T1000 (cell line): Measurements from ENCODE around the gene CD48.
"Not testable (repeated sequence)": the region's sequence is repeated elsewhere in the genome, so short reads cannot be mapped to it uniquely, and the experiment has no call there.

ENCODE experiments used
- DNase-seq: peaks from one replicate; lab custom pipeline; 2025; ENCODE audit warnings: mixed read lengths; lab: John Stamatoyannopoulos, UW

Gene CD48

DNA sequence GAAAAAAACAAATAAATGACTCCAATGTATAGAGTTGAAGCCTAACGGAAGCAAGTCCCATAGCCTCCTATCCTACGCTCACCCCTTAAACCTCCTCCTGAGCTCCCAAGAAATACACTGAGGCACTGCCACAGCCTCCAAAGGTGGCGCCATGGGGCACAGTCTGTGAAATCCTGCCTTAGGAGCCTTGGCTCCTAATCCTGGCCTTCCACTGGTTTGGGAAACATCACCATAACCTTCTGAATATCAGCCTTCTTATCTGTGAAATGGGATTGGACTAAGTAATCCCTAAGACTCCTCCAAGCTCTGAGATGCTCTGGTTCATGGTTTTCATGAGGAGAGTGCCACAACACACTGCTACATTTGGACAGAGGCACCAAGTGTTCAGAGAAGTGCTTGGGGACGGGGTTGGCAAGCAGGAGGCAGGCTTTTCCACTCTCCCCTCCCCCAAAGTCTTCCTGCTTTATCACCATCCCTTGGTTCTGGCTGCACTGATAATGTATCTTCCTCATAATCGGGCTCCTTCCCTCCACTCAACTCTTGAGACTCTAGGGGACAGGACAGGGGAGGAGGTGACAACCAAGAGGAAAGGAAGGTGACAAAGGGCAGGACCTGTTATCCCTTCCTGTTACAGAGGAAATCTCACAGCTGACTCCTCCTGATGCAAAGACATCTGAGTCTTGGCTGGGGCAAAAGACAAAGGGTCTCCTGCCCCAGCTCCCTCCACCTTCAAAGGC, 30.2 kb upstream of the CD48 start:
- DNase-seq, result no peak

DNA sequence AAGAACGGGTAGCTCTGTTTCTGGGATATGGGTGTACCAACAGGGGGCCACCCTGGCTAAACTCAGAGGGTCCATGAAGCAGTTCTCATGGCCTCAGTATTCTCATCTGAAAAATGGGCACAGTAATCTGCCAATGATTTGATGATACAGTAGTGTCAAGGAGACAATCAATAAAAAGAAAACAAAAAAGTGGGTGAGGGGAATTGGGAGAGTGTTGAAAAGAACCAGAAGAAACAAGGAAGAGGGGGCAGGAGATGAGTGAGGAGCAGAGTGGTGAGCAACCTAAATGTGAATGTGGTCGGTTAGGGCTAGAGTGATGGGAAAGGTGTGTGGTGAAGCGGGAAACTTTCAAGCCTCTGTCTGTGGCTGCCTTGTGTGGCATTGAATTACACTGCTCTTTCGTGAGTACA, 29.5 kb upstream of the CD48 start:
- no peak for DNase-seq

DNA sequence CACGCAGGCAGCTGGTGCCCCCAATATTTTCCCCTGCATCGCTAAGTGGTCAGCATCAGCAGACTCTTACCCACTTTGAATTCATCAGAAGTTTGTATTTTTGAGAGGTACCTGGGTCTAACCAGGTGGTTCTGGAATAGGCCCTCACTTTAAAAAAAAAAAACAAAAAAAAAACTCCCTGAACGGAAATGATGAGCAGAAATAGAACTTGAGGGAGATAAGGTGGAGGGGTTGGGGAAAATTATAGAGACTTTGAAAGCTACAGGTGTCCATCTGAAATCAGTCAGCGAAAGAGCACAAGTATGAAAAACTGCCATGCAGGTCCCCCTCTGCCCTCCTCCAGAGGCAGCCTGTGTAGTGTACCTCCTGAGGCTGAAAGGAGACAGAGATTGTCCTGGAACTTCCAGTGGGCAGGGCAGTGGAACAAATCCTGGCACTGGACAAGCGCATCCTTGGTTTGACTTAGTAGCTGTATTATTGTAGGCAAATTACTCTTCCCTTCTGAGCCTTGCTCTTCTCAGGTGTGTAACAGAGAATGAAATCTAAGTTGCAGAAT, 28.6 kb upstream of the CD48 start:
- no peak for DNase-seq

DNA sequence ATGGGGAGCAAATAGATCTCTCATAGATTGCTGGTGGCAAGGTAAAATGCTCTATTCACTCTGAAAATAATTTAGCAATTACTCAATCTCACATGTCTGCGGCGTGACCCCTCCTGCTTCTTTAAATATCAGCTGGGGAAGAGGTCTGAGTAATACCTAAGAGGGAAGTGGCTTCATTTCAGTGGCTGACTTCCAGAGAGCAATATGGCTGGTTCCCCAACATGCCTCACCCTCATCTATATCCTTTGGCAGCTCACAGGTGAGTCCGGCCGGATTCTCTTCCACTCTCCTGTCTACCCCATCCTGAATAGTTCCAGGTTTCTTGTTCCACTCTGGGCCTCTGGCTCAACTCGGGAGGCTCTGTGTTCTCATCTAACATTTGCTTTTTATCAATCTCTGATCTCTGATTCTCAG, 27.5 kb upstream of the CD48 start, which contains the start of gene SLAMF7:
TSS of gene SLAMF7 (plus strand) at position 150 of the 414 bp plus-strand sequence. CDS start at position 205, 55 bp downstream.
- no peak for DNase-seq

DNA sequence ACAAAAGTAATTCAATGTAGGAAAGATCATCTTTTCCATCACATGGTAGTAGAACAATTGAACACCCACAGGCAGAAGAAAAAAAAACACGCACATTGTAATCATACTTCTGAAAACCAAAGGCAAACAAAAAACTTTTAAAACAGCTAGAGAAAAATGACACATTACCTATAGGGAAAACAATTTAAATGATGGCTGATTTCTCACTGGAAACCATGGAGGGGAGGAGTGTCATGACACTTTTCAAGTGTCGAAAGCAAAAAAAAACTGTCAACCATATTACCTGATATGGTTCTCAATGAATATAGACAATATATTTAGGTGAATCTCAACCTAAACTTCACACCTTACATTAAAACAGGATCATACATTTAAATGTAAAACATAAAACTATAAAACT, 26.6 kb upstream of the CD48 start:
- DNase-seq, result no peak

DNA sequence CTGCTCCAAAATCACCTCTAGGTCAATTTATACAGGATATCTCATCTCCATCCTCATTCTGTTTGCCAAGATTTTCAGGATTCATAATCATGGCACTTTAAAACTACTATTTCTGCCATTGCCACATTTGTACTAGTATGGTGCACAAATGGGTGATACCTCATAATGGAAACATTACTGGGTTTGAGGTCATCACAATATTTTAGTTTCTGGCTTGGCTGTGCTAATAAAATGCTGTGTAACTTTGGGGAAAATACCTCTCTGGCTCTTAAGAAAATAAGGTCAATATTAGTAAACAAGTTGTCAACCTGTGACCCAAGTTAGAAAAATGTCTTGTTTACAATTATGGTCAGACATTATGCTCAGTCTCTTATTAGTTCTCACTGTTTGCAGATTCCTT, 22.7 kb upstream of the CD48 start:
- no peak for DNase-seq

DNA sequence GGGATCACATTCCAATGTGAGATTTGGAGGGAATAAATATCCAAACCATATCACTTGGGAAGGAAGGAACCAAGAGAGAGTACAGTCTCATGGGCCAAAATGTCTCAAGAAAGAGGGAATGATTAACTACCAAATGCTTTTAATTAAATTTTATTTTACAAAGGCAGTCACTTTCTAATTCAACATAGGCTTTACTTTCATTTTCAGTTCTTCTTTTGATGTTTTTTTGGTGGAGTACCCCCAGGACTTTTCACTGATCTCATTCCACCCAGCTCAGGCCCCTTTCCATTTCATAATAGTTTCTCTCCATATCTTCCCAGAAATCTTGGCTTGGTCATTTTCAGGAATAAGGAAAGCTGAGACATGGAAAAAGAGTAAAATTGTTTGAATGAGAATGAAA, 22.3 kb upstream of the CD48 start:
- no peak for DNase-seq

DNA sequence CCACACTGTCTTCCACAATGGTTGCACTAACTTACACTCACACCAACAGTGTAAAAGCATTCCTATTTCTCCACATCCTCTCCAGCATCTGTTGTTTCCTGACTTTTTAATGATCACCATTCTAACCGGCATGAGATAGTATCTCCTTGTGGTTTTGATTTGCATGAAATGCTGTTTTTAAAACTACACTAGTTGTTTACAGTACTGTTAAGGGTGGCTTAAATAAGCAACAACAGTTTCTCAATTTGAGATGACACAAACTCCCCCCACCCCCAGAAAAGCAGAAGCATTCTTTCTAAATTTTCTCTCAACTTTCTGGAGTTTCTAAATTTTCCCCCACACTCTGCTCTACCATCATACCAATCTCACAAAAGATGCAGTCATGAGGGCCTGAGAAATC, 20.4 kb upstream of the CD48 start:
- no peak for DNase-seq

DNA sequence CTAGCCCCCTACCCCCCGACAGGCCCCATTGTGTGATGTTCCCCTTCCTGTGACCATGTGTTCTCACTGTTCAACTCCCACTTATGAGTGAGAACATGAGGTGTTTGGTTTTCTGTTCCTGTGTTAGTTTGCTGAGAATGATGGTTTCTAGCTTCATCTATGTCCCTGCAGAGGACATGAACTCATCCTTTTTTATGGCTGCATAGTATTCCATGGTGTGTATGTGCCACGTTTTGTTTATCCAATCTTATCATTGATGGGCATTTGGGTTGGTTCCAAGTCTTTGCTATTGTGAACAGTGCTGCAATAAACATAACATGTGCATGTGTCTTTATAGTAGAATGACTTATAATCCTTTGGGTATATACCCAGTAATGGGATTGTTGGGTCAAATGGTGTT, 19.9 kb upstream of the CD48 start:
- DNase-seq, result not testable (repeated sequence)

DNA sequence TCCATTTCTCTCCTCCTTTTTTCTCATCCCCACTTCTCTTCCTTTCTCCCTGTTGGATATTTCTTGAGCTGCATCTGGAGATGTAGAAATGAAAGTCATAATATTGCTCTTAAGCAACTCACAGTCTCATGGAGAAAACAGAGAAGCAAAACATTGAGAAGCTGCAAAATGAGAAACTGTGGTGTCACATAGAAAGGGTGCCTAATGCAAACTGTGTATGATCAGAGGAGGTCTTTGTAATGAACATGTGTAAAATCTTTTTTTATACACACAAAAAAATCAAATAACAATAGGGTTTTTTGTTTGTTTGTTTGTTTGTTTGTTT, 15.7 kb upstream of the CD48 start:
- no peak for DNase-seq

DNA sequence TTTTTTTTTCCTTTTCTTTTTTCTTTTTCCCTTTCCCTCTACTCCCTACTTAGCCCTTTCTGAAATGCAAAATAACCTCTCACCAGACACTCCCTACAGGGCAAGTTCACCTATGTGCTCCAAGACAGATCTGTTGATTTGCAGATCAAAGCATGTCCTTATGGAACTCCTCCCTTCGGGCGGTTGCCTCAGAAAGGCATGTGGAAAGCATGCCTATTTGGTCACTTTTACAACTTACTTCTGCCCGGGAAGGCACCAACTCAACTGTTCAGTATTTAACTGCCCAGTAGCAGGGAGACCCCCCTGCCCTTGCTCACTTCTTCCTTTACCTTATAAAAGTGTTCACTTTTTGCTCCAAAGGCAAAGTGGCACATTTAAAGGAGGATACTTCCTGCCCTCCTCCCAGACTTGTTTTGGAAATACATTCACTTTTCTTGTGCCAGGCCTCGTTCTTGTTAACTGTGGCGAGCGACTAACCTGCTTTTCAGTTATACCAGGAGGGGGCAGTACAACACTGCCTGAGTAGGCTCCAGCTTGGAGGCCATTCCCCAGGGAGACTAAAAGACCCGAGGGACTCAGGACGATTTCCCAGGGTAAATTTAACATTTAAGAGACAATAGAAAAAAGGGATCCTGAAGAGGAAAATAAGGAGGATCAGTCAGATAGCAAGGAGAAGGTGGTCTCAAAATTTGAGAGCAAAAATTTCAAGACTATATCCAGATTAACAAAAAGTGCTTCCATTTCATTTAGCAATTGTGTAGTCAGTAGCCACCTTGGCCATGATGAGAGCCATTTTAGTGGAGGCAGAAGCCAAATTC, 15.1 kb upstream of the CD48 start:
- DNase-seq, result no peak

DNA sequence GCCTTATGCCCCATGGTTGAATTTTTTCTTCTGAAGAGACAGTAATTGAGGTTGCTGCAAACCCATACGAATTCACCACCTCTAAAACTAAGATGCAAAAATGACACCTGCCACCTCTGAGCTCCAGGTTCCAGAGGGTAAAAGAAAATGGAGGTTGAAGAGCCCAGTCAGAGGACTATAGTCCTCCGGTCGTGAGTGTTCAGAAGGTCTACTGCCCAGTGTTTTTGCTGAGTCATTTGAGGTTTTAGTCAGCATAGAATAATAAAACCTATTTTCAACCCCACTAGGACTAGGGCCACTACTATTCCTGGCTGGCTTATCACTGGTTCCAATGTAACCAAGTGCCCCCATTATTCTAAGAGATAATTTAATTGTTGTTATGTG, 14.5 kb upstream of the CD48 start:
- DNase-seq, result no peak

DNA sequence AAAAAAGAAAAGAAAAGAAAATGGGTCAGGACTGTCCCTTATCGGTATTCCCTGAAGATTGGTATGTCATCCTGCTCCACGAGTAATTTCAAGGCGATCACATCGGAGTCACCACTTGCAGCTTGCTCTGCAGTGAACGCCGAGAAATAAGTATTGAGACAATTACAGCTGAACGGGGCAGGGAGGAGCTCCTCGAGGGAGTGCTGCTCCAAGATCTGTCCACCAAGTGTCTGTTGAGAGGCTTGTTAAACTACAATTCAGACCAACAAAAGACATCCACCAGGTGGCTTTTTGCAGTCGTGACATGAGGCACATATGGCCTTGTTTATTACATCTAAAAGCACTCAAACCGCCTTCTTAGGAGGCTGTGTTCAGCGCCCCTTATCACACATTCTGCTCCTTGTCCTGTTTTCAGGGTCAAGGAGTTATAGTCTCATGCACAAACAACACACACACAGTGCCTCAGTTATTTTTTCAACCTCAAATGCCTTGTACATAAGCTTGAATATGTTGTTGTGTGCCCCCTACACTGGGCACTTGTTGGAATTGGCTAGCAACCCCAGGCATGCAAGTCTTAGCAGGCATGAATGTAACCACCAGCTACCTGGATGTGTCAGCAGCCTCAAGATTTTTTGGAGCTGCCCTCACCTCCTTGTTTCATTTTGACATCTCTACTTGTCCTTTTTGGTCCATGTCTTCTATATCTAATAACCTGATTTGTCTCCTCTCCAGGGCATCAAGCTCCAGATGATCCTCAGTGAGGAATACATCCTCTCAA, 13.0 kb upstream of the CD48 start:
- no peak for DNase-seq

DNA sequence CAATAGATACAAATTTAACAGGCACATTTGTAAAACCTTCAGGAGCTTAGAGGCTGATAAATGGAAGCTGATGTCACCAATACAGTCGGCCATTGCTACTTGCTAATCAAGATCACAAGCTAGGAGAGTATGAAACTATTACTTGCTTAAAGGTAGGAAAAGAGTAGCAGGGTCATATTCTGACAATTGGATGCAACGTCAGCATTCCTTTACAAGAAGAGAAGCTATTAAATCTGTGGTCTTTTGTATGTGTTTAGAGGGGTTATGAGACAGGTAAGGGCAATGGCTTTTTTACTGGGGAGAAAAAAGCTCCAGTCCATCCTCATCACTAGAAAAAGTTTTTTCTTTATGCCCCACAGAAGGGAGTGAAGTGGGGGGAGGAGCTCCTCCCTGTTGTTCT, 11.7 kb upstream of the CD48 start:
- no peak for DNase-seq

DNA sequence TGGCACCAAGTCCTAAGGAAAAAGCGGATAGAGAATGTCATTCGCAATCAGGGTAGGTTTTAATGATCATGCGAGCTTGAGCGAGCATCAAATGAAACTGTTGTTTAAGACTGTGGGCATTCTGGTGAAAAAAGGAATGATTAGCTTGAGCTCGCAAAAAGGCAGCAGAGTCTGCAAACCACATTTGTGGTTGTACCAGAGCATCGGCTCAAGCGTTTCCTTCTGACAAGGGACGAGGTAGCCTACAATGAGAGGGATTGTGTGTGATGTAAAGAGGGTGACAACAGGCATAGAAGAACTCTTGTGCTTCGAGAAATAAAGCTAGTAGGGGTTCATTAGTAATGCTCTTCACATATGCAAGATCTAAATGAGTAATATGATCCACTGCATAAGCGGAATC, 11.1 kb upstream of the CD48 start:
- no peak for DNase-seq

DNA sequence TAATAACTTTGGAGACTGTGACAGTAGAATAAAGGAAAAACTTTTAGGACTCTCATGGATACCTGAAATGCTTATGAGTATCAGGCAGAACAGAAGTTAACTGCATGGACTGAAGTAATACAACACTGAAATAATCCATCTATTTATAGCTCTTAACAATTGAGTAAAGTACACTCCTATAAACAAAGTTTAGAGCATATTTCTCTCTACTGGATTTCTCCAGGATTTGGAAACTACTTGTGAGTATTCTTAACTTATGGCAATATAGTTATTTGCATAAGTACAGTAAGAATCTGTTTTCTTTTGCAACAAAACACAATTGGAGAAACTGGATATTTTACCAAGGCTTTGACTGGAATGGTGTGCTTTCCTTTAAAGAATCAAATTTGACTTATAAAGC, 9.9 kb upstream of the CD48 start:
- DNase-seq, result no peak

DNA sequence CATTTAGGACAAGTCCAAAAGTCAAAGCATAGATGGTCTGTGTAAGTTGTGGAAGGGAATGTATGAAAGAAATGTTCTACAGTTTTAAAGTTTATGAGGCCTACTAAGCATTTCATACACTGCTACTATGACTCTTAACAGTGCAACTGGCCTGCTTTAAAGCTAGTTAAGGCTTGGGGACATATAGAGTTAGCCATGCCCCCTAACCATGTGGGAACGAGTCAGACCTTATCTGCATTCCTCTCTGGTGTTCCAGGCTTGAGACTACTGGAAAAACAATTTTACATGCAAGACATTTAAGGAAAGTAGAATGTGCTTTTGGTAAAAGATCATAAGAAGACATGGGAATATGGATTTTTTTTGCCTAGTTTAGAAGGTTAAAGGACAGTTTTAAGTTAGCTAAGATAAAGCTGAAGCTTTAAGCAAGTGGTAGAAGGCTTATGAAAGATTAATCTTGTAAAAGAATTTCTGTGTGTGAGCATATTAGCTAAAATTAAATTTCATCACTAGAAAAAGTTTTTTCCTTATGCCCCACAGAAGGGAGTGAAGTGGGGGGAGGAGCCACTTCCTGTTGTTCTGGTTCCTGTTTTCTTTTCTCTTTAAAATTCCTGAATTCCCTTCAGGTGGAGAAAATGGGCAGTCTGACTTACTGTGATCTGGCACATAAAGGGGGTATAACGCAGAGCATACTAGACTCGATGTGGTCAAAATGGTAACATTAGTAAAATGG, 8.9 kb upstream of the CD48 start:
- no peak for DNase-seq

DNA sequence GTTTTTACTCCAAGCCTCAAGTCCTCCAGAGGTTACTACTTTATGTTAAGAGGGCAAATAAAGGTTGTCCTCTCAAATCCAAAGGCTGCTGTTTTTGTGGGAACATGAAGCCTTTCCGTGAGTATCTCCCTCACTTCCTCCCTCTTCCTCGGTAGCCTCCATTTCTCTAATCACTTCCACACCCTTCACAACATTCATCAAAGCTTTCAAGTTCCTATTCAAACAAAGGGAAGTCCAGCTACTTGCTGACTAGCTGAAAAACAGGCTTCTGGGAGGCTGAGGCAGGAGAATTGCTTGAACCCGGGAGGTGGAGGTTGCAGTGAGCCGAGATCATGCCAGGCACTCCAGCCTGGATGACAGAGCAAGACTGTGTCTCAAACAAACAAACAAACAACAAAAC, 6.6 kb upstream of the CD48 start:
- DNase-seq, result no peak

DNA sequence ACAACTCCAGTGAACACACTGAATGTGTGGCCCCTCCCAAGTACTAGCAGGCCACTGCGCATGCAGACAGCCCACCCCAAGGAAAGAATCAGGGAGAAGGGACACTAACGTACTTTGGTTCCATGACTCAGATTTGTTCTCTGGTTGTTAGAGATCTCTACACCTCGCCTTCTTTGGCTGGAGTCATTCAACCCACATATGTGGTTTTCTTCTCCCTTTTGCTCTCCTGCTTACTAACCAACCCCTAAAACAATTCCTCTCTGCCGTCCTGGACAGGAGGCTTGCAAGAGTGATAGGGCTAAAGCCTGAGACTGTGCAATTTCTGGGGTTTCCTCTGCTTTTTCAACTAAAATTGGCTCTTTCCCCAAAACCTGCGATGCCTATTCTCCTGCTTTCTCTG, 5.7 kb upstream of the CD48 start:
- no peak for DNase-seq

DNA sequence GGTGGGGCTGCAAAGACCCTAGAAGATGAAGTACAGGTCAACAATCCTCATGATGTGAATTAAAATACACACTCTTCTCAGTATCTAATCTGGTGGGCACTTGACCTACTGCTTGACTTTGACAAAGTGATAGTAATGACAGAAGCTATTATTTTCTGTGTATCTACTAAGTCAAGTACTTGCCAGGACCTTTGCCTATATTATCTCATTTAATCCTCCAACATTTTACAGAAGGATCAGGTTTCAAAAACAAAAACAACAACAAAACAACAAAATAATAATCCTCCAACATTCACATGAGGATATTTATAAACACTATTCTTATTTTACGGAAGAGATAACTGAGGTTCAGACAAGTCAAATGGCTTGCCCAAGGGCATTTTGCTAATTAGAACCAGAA, 4.4 kb upstream of the CD48 start:
- DNase-seq, result no peak

DNA sequence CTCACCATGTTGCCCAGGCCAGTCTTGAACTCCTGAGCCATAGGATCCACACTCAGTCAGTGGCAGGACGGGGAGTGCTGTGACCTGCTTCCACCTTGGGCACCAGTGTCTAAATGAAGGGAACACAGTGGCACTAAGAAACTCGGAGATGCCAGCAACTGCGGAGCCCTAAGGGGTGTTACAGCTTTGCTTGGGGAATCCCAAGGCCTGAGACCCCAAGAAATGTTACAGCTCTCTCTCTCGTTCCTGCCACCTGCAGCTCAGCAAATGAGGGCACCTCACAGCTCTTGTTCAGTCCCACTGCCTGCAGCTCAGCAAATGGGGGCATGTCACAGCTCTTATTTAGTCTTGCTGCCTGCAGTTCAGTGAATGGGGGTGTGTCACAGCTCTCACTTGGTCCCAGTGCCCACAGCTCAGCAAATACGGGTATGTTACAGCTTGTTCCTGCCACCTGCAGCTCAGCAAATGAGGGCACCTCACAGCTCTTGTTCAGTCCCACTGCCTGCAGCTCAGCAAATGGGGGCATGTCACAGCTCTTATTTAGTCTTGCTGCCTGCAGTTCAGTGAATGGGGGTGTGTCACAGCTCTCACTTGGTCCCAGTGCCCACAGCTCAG, 2.5 kb upstream of the CD48 start:
- not testable (repeated sequence) for DNase-seq
